Stimulated activated naive CD4-positive, alpha-beta T cell (primary cell): Measurements from ENCODE around the gene SOX18.

Experiments
- DNase-seq, 6 experiments: peaks; one replicate each; lab custom pipeline; 2025; lab: John Stamatoyannopoulos, UW

The SOX18 gene

DNA sequence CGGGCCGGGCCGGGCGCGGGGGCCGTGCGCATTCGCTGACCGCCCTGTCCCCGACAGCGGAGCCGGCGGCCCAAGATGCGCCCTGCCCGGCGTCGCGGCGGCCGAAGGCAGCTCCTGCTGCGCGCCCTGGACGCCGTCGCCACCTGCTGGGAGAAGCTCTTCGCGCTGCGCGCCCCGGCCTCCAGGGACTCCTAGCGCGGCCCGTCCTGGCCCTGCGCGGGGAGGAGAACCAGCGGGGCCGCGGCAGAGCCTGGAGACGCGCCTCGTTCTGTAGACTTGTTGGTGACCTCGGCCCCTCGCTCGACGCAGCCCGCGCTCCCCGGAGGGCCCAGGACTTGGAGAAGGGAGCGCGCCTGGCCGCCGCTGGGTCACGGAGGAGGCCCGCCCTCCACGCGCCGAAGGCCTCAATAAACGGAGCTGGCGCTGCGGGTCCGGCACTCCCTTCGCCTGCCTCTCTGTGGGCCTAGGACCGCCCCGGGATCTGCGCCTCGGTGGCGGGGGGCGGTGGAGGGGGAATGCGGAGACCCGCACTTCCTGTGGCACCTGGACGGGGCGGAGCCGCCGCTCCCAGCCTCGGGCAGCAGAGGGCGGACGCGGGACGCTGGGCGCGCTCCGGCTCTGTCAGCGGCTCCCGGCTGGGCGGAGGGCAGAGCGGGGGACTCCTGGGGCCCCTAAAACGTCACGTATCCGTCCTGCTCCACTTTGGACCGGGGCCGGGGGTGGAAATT, 10.7 kb downstream of the SOX18 start:
- DNase-seq = peak; percentile 47 to 77 (median 68)

DNA sequence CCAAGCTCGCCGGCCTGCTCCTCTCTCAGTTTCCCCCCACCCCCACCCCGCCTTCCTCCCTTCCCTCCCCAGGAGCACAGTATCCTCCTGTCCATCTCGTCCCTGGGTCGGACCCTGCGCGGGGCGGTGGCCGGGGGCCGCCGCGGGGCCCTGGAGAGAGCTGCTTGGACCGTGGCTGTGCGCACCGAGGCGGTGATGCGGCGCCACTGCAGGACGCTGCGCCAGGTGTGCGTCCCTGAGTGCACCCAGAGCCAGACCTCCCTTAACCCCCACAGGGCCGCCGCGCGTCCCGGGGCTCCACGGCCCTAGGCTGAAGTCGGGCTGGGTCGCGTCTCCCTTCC, 11.2 kb downstream of the SOX18 start:
- peak in 1 of 6 experiments; percentile 42 for DNase-seq

DNA sequence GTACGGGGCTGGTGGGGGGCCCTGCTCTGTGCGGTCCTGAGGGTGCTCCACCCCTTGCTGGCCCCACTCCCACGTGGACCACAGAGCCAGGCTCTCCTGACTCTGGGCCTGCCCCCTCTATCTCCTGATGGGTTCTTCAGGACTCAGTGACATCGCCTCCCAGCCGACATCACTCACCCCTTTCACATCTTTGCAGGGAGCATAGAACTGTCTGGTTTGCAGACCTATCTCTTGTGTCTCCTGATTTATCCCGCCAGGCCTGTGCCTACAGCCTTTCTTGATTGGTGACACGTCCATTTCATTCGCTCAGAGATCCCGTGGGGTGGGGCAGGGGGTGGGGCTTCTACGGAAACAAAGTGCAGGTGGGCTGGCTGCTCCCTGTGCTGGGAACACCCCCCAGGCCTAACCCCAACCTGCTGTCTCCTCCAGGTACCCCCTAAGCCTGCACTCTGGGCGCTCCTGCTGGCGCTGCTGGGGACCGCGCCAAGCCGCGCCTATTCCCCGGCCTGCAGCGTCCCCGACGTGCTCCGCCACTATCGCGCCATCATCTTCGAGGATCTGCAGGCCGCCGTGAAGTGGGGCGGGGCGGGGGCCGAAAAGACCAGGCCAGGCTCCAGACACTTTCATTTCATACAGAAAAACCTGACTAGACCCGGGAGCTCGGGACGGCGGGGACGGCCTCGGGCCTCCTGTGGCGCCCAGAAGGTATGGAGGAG, 11.8 kb downstream of the SOX18 start:
- DNase-seq = peak in 2 of 6 experiments; percentile 14 to 23

DNA sequence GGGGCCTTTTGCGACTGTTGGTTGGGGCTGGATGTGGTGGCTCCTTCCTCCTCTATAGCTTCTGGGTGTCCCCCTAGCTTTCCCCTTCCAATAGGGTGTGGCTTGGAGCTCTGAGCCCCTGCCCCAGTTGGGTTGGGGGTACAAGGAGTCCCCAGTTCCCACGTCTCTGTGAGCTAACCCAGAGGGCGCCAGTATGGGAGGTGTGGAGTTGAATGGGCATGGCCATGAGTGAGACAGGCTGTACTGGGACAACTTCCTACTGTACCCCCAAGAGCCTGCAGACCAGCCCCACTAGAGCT, 12.3 kb downstream of the SOX18 start:
- DNase-seq = no peak

DNA sequence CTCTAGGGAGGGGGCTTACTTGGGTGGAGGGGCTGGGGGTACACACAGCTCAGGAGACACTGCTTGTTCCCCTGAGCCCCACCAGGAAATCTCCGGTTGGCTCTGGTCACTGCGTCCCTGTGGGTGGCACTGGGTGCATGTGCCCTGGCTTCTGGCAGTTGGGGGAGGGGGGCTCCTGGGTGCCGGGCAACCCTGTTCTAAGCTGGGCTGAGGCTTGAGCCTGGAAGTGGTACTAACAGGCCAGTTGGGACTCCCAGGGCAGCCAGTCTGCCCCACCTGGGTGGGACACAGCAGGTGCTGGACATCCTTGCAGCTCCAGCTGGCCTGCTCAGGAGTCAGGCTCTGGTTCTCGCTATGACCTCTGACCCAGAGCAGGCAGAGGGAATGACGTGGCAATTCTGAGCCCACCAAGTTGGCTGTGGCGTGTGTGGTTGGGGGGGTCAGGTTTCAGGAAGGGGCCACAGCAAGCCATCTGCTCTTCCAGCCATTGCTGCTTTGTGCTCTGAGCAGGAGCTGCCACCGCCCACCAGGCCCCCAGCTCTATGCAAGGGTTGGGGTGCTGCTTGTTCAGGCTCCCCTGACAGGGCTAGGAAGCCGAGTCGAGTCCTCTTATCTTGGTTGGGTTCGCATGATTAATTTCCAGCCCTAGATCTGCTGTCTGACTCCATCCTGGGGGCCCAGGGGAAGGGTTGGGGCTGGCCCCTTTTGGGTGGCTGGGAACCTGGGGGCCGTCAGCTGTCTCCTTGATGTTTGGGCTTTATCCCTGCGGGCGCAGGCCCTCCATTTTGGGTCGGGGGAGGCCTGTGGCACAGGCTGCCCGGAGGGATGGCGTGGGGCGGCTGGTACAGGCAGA, 12.9 kb downstream of the SOX18 start:
- no peak for DNase-seq

DNA sequence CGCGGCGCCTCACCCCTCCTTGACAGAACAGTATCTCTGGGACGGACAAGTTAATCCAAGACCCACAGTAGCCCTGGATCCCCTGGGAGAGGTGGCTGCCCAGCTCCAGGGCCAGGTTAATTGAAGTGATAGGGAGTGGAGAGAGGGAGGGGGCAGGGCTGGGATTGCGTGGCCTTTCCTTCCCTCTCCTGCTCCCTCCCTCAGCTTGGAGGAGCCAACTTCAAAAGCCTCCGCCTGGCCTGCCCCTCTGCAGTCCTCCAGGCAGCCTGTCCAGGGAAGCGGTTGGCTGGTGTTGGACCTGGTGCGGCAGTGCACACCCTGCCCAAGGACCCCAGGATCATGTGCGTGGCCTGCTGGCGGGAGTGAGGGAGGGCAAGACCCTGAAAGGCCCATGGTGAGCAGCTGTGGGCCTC, 13.5 kb downstream of the SOX18 start, which contains the start of gene C20orf204:
Gene C20orf204 (plus strand): TSS at position 250 of the 413 bp plus-strand sequence. CDS start 142 bp downstream, at position 392.
- DNase-seq = no peak

DNA sequence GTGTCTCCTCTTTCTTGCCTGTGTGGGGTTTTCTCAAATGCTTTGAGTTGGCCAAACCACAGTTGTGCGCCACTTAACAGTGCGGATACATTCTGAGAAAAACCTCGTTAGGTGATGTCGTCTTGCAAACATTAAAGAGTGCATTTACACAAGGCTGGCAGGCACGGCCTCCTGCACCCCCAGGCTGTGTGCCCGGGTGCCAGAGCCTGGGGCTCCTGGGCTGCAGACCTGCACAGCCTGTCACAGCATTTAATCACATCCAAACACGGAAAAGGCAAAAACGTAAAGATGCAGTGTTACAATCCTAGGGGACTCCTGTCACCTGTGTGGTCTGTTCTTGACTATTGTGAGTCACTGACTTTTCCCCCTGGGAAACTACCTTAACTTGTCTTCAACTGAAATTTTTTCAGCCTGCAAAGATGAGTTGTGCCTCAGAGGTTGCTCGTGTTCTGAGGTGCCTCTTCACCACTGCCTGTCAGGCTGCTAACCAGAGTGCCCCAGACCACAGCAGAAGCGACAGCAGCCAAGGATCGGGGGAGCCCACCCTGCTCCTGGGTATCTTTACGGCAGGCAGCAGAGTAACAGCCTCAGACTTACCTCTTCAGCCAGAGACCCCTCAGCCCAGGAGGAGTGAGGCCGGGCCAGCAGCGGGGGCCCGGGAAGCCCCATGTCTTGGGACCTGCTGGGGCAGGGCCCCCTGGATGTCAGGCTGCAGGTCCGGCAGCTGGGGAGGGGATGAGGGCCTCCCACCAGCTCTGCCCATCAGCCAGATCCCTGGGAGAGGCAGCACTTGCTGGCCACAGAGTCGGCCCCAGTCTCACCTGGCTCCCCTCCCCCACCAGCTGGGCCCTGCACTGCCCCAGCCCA, 14.1 kb downstream of the SOX18 start:
- DNase-seq = peak in 1 of 6 experiments; percentile 31

DNA sequence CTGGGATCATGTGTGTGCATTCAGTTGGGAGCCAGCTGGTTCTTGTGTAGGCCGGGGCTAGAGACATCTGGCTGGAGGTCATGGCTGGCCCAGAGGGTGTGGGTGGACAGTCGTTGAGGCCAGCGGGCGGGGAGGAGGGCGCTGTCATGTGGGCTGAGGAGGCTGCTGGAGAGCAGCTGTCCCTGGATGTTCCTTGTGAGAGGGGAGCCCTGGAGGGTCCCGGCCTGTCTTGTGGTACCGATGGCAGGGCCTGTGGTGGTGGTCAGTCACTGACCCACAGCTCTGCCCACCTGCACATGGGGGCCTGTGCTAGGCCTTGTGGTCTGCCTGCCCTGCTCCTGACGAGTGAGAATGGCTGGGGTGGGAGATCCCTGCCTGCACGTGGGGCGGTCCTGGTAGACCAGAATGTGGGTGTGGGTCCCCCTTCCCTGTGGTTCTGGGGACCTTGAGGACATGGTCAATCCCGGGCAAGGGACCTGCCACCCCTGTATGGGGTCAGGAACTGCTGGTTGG, 15.4 kb downstream of the SOX18 start:
- DNase-seq = no peak

DNA sequence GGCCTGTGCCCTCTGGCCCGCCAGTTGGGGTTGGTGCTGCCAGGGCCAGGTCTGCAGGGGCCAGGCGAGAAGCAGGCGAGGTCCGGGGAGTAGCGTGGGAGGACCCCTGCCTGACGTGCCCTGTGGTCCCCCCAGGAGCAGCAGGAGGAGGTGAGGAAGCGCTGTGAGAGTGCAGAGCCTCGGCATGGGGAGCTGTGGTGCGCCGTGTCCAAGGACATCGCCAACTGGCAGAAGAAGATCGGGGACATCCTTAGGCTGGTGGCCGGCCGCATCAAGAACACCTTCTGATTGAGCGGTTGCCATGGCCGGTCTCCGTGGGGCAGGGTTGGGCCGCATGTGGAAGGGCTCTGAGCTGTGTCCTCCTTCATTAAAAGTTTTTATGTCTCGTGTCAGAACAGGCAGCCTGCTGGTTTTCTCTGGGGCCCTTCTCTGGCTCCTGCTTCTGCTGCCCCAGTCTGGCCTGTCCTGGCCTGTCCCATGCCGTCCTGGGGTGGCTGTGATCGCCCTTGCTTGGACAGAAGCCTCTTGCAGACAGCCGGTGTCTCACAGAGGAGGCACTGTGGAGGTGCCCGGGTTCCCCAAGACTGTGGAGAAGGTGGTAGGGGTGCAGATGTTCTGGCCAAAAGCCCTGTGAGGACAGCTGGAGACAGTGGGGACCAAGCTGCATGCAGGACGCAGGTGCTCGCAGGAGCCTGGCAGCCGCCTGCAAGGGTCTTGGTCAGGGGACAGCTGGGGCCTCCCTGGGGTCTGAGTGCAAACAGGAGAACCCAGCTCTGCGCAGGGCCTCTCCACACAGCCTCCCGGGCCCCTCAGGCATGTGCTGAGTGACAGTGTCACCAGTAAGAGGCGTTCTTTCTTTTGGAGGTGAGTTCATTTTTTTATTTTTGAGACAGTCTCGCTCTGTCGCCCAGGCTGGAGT, 16.5 kb downstream of the SOX18 start:
- DNase-seq = no peak

DNA sequence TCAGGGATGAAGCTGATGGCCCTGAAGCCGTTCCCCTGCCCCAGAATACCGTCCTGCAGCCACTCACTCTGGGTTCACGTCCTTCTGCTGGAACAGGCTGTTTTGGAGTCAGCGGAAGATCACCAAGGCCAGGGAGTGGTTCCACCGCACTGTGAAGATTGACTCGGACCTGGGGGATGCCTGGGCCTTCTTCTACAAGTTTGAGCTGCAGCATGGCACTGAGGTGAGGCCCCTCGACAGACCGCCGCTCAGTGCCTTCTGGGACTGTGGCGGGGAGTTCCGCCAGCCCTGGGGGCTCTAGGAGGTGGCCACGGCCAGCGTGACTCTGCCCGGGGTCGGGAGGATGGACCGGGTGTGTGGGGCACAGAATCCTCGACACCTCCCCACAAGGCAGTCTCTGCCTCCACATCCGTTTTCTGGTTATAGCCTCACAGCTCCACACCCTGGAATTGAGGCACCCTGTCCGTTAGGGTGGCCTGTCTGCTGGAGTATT, 17.6 kb downstream of the SOX18 start:
- no peak for DNase-seq

DNA sequence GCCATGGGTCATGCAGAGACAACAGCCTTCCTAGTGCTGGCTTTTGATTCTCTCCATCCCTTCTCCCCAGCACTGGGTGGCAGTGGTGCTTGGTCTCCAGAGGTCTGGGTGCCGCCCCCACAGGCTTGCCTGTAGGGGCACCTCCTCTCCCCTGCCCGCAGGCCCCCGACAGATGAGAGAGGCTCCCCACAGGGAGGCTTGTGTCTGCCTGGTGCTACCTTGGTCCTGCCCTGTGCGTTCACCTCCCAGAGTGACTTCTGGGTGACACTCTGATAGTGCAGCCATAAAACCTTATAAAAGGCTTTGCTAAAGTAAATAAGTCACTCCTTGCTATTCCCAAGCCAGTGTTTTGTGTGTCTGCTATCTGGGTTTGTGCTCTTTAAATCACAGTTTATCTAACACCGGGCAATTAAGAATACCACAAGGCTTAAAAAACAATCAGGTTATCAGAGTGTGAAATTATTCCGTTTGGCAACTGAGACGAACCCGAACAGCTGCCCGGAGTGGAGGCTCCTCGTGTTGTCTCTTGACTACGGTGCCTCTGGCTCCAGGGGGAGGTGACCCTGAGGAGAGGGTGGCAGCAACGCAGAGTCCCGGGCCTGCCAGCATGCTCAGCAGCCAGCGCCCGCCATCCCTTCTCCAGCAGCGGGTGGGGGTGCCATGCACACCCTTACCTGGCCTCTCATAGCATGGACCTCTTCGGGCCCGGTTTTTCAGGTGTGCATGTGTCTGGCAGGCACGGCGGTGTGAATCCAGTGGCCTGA, 18.9 kb downstream of the SOX18 start:
- no peak for DNase-seq

DNA sequence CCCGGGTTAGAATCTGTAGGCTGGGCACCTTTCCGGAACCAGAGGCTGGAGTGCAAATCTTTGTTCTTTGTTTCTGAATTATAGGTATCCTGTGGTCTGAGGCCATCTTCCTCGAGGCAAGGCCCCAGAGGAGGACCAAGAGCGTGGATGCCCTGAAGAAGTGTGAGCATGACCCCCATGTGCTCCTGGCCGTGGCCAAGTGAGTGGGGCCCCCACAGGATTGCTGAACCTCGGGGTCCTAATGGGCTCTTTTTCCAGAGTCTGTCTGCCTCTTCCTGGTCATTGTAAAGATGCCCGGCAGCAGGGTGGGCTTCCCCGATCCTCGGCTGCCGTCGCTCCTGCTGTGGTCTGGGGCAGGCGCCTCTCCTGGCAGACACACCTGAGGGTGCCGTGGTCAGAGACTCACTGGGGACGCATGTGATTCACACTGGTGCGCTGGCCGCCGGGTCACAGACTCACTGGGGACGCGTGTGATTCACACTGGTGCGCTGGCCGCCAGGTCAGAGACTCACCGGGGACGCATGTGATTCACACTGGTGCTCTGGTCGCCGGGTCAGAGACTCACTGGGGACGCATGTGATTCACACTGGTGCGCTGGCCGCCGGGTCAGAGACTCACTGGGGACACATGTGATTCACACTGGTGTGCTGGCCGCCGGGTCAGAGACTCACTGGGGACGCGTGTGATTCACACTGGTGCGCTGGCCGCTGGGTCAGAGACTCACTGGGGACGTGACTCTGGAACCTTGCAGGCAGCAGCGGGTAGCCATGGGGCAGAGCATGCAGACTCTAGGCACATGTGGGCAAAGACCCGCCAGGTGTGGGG, 19.9 kb downstream of the SOX18 start:
- DNase-seq = no peak

DNA sequence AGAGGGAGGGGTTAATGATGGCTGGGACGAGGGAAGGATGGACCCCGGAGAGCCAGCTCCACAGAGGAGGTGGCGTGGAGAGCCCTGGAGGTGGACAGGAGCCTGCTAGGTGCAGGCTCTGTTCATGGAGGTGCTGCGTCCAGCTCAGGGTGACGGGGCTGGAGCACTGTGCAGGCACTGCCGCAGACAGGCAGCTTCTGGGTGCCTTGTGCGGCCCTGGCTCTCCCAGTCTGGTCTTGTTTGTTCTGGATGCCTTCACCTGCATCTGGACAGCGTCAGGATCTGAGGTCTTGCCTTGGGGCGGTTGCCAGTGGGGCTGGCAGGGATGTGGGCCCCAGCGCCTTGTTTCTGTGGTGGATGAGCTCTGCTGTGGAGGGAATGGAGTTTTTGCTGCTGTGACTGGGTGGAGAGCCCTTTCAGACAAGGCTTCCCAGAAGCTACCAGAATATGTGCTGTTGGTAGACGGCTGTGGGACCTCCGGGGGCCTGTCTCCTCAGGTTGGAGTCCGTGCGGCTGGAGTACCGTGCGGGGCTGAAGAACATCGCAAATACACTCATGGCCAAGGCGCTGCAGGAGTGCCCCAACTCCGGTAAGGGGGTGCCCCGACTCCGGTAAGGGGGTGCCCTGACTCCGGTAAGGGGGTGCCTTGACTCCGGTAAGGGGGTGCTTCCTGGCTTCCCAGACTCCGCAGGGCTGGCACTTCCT, 21.3 kb downstream of the SOX18 start:
- DNase-seq = no peak

DNA sequence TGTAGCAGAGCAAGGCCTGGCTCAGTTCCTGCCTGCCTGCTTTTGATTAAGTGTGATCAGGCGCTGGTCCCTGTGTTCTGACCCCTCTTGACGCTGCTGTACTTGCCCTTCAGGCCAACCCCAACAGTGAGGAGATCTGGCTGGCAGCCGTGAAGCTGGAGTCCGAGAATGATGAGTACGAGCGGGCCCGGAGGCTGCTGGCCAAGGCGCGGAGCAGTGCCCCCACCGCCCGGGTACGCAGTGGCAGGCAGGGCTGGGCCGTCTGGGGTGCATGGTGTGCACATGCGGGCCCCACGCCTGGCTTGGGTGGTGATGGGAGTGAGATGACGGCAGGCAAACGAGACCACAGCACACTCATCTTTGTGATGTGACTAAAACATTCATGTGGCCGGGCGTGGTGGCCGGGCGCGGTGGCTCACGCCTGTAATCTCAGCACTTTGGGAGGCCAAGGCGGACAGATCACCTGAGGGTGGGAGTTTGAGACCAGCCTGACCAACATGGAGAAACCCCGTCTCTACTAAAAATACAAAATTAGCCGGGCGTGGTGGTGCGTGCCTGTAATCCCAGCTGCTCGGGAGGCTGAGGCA, 23.5 kb downstream of the SOX18 start:
- DNase-seq = no peak

DNA sequence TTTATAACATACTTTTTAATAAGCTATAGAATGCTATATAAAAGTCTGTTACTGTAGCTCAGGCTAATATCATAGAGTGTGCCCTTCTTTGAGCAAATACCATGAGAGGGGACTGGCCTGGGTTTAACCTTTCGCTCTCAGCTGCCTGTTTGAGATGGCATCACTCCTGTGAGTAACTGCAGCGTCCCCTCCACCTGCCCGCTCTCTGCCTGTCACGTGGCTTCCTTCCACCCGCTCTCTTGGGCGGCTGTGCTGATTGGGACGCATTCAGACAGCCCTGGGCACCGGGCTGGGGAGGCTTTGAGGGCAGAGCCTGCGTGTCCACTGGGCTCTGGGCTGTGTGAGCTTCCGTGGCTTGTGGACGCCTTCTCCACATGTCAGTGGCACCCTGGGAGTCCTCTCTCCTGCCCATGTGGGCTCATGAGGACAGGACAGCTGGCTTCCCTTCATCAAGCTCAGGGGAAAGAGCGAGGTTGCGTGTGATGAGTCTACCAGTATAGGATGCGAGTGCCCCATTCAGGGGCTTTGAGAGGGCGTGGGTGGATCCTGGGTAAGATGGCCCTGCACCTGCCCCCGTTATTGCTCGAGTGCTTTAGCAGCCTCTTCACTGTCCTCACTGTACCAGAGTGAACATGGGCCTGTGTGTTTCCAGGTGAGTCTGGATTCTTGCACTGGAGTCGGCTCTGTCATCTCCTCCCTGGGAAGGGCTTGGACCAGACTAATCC, 24.2 kb downstream of the SOX18 start:
- no peak for DNase-seq

DNA sequence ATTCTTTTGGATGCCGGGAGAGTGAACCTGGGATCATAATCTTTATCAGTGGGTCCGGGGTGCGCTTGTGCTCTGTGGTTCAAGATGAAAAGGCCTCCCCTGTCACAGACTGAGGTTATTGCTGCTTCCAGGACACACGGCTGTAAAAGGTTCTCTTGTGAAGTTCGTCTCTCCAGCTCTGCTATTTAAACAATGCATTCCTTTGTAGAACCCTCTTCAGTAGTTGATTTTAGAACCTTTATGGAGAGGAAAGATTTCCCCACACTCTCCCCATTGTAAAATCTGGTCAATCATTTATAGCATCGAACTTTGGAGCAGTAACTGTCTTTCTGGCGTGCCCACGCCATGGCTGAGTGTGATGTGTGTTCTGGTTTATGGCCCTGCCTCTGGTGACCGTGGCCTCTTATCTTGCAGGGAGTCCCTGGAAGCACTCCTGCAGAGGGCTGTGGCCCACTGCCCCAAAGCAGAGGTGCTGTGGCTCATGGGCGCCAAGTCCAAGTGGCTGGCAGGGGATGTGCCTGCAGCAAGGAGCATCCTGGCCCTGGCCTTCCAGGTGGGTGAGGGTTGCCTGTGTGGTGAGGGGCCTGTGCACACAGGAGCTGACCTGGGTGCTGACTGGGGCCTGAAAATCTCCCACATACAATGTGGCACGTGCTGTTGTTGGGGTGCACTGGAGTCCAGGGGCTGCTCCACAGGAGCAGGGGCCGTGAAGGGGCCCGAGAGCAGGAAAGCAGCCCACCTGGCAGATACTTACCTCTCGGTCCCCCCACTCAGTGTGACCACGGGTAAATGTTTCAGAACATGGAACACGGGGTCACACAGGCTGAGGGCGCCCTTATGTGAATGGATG, 25.1 kb downstream of the SOX18 start:
- no peak for DNase-seq
